ENCODE results near the gene PDZD8.

PDZD8 gene
- total RNA-seq: 56.7 to 111 reads per million in 2 donors

GRCh38 chr10:117375360-117376178 lies at the start of gene PDZD8:
Gene PDZD8, minus strand, starts transcription at chr10:117375440. Its CDS starts 213 bp downstream, at chr10:117375227.
- DNase-seq: peak; percentile 86

- DNase-seq: no peak
These were observed 48.9 kb upstream of the PDZD8 start for GRCh38 chr10:117424171-117424570.

- DNase-seq: no peak
These were observed 46.7 kb upstream of the PDZD8 start for GRCh38 chr10:117421985-117422384.

- no peak for DNase-seq
These were observed 45.5 kb upstream of the PDZD8 start for GRCh38 chr10:117420768-117421167.

- DNase-seq: no peak
These were observed 44.7 kb upstream of the PDZD8 start for GRCh38 chr10:117419921-117420320.

GRCh38 chr10:117419159-117419558 lies 43.9 kb upstream of the PDZD8 start:
- DNase-seq: no peak

GRCh38 chr10:117418121-117418520 lies 42.9 kb upstream of the PDZD8 start:
- no peak for DNase-seq

- DNase-seq: no peak
These were observed 42.0 kb upstream of the PDZD8 start for GRCh38 chr10:117417196-117417595.

DNA sequence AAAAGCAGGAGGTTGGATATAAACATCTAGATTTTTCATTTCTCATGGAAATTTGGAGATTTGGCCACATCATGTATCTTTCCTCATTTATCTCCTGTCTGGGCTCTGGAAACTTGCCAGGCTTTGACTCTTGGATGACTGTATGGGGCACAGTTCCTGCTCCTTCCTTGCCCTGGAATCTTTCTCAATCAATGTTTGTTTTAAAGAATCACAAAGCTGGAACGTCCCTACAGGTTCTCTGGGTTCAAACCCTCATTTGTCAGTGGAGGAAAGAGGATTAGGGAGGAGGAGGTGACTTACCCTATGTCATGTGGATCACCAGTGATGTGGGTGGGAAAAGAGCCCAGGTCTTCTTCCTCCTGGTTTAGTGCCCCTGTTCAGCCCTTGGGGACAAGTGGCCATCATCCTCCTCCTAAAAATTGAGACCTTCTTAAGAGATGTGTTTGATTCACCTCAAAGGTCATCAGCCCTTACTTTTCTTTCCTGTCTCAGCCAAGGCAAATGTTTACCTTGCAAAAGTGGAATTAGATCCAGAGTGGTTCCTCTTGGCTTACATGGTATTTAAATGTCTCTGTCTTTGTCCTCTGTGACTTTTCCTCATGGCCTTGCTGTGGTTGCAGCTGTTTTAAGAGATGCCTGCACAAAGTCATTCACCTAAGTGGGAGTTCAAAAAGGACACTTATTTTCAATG lies 38.8 kb upstream of the PDZD8 start:
- DNase-seq: no peak

DNA sequence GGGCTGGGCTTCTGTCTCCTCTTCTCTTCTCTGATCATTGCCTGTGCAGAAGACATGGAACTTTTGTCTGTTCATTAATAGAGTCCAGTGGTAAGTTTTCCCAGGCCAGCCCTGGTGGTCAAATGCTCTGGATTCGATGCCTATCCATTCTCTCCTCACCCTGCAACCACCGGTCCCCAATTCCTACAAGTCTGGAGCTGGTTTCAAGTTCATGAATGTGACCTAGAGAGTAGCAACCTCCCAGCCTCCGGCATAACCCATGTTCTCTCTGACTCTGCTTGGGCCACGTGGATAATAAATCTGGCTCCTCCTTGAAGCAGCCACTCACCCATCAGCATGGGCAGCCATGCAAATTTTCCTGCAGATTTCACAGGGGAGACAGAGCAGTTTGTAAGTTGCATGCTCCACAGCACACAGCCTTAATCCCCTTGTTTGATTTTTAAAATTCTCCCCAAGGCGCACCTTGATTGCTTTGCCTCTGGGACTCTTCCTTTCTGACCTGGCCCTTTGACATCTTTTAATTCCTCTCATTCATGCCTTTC lies 37.3 kb upstream of the PDZD8 start:
- no peak for DNase-seq

GRCh38 chr10:117411479-117412399 lies 36.5 kb upstream of the PDZD8 start:
- DNase-seq: no peak

DNA sequence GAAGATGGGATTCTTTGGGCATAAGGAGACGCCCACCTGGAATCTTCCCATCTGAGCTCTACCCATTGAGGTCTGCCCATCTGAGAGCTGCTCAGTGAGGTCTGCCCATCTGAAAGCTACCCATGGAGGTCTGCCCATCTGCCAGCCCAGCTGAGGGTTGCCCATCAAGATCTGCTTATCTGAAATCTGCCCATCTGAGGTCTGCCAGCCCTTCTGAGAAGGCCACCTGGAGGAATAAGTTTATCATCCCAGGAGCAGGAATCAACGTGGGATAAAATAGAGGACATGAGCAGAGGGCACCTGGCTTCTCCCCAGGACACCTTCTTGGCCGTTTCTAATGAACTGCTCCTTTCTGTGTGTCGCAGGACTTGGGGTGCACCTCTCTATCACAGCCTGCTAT lies 35.3 kb upstream of the PDZD8 start:
- DNase-seq: no peak

GRCh38 chr10:117409549-117410305 lies 34.5 kb upstream of the PDZD8 start:
- no peak for DNase-seq

- no peak for DNase-seq
These were observed 33.5 kb upstream of the PDZD8 start for GRCh38 chr10:117408436-117409384.

- DNase-seq: no peak
These were observed 30.5 kb upstream of the PDZD8 start for GRCh38 chr10:117405730-117406129.

GRCh38 chr10:117400329-117400728 lies 25.1 kb upstream of the PDZD8 start:
- no peak for DNase-seq

- no peak for DNase-seq
These were observed 24.3 kb upstream of the PDZD8 start for GRCh38 chr10:117399341-117400196.

DNA sequence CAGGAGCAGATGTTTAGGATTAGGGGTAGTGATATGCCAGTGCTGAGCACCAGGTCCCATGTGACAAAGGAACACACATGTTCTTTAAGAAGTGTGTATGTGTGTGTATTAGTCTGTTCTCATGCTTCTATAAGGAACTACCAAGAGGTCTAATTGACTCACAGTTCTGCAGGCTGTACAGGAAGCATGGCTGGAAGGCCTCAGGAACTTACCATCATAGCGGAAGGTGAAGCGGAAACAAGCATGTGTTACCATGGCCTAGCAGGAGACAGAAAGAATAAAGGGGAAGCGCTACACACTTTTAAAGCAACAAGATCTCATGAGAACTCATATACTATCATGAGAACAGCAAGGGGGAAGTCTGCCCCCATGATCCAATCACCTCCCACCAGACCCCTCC lies 22.8 kb upstream of the PDZD8 start:
- DNase-seq: no peak

- DNase-seq: no peak
These were observed 16.4 kb upstream of the PDZD8 start for GRCh38 chr10:117391436-117392205.
